HG03354 (cell line): ENCODE measurements around the gene ZNF557.

Experiments used
- ATAC-seq: cut with Tn5 transposase; IDR thresholded peaks from one replicate; pipeline ENCODE4 v1.9.1; 2021; ENCODE audit warnings: mild to moderate bottlenecking; ENCODE audit not compliant: unreplicated experiment, poor library complexity, severe bottlenecking

ZNF557 gene

DNA sequence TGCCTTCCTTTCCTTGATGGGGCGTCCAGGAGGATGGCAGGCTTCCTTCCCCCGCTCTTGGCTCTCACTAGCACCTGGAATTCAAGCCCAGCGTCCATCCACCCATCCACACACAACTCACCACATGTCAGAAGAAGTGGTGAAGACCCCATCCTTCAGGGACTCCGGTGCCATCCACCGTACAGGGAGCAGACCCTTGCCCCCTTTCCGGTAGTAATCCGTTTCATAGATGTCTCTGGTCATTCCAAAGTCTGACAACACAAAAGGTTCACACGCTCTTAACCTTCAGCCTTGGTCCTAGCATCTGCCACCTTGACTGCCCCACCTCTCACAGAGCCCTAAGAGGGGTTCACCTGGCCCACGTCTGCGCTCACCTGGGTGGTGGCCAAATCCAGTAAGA lies 51.0 kb downstream of the ZNF557 start:
- no peak for ATAC-seq

- no peak for ATAC-seq
These were observed 53.2 kb downstream of the ZNF557 start for GRCh38 chr19:7122701-7123100.

DNA sequence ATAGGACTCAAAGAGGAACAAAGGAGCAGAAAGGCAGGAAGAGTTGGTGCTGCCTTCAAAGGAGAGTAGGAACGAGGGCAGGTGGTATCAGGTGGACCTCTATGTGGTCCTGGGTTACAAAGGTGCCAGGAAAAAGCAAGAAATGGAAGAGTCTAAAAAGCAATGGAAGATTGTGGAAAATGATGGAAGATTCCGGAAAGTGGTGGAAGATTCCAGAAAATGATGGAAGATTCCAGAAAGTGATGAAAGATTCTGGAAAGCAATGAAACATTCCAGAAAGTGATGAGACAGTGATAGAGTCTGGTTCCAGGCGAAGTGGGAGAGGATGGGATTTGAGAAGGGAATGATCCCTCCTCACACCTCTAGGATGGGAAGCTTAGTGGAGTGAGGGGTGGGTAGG lies 55.3 kb downstream of the ZNF557 start:
- ATAC-seq, result no peak

GRCh38 chr19:7125221-7125620 lies 55.7 kb downstream of the ZNF557 start:
- ATAC-seq, result no peak

DNA sequence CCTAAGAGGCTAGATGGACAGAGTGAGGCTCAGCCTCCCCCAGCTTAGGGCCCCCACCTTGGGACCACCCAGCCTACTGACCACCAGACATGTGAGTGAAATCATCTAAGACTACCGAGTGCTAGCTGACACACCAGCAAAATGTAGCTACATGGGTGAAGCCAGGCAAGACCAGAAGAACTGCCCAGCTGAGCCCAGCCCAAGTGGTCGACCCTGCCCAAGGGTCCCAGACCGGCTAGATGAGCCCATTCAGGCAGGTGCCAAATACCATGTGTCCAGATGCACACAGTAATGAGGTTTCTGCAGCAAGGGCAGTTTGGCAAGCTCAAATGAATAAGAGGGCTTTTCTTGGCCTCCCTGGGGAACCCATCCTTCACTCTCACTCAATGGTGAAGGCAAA lies 56.6 kb downstream of the ZNF557 start:
- no peak for ATAC-seq

GRCh38 chr19:7130043-7130442 lies 60.5 kb downstream of the ZNF557 start:
- ATAC-seq, result no peak

DNA sequence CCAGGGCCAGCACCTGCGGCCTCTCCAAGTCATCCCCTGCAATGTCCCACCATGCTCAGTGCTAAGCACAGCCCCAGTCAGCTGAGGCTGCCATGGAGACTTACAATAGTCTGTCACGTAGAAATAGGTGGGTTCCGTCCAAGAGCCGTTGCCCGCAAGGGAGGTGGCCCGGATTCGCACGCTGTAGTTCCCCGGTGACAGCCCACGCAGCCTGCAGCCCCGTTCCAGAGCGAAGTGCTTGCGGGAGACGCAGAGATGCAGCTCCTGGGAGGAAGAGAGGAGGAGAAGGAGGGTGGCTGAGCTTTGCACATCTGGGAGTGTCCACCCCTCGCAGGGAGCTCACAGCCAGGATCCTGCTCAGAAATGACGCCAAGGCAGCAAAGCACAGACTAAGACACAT lies 62.6 kb downstream of the ZNF557 start:
- ATAC-seq, result no peak

DNA sequence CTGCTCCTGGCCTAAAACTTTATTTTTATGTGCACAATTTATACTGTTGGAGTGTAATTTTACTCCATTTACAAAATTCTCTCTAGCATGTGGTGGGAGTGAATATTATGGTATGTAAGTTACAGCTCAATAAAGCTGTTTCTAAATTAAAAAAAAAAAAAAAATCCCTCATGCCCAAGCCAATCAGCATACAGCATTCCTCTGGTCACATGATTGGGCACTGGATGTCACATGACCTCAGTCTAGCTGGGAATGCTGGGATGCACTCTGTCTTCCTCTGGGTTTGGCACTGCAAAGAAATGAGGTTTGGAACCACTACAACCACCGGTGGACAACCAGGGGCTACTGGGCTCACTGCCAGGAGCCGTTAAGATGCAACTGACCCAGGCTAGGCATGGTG lies 67.6 kb downstream of the ZNF557 start:
- ATAC-seq, result no peak
